GM12892 (cell line): ENCODE measurements around the gene E2F4.

Source experiments
- POLR2A ChIP-seq: IDR thresholded peaks from 2 replicates; pipeline ENCODE4 v1.6.1; 2011; ENCODE audit warnings: low read depth, low read length, control low read depth
- POLR2AphosphoS5 ChIP-seq: IDR thresholded peaks from 2 replicates; pipeline ENCODE4 v1.6.1; 2011; ENCODE audit warnings: low read depth, low read length, control low read depth
- TAF1 ChIP-seq: IDR thresholded peaks from 2 replicates; pipeline ENCODE4 v1.6.1; 2011; ENCODE audit warnings: low read depth, mild to moderate bottlenecking, control low read depth, low read length, borderline replicate concordance

- TF ChIP-seq POLR2A, result no peak
- TF ChIP-seq TAF1, result no peak
- no peak for TF ChIP-seq POLR2AphosphoS5
These were observed 41.6 kb downstream of the E2F4 start for GRCh38 chr16:67233596-67233995.
